ENCODE results near the gene ZBTB44.
"Not testable (repeated sequence)": the region's sequence is repeated elsewhere in the genome, so short reads cannot be mapped to it uniquely, and the experiment has no call there.

The ZBTB44 gene

GRCh38 chr11:130198964-130199363 is 115.8 kb downstream of the ZBTB44 start:
- H3K27ac ChIP-seq: no peak overlapping the region
- no peak for DNase-seq
- no peak overlapping the region for H3K4me3 ChIP-seq (ENCODE audit: low read depth, low read length)
- H3K9me3 ChIP-seq (ENCODE audit: severe bottlenecking): peaks cover 5% of the 10 kb centered on the region
- TF ChIP-seq CTCF (IDR thresholded peaks at IDR 0.05; ENCODE audit: low read depth, low read length): peak; percentile 35; the same call in 1 of the 2 replicates
- no peaks in the 10 kb centered on the region for H3K27me3 ChIP-seq (ENCODE audit: insufficient read depth, low read depth, severe bottlenecking)
- no peaks in the 10 kb centered on the region for H3K36me3 ChIP-seq

- Histone ChIP-seq H3K9me3 (ENCODE audit: severe bottlenecking) (peaks cover 5% of the 10 kb centered on the region), H3K4me3 (ENCODE audit: low read depth, low read length) (no peak overlapping the region), H3K27me3 (ENCODE audit: insufficient read depth, low read depth, severe bottlenecking) (no peaks in the 10 kb centered on the region), H3K36me3 (no peaks in the 10 kb centered on the region), H3K27ac (no peak overlapping the region)
- TF ChIP-seq CTCF (IDR thresholded peaks at IDR 0.05; ENCODE audit: low read depth, low read length): no peak
- DNase-seq: no peak
Observed at GRCh38 chr11:130198292-130198691, 116.4 kb downstream of the ZBTB44 start.

- Histone ChIP-seq H3K9me3 (ENCODE audit: severe bottlenecking) (peaks cover 5% of the 10 kb centered on the region), H3K4me3 (ENCODE audit: low read depth, low read length) (no peak overlapping the region), H3K36me3 (no peaks in the 10 kb centered on the region), H3K27ac (no peak overlapping the region), H3K27me3 (ENCODE audit: insufficient read depth, low read depth, severe bottlenecking) (no peaks in the 10 kb centered on the region)
- no peak for DNase-seq
- no peak for TF ChIP-seq CTCF (IDR thresholded peaks at IDR 0.05; ENCODE audit: low read depth, low read length)
Observed at GRCh38 chr11:130197386-130198035, 117.2 kb downstream of the ZBTB44 start.

- no peak overlapping the region for H3K27ac ChIP-seq
- no peak for TF ChIP-seq CTCF (IDR thresholded peaks at IDR 0.05; ENCODE audit: low read depth, low read length)
- H3K9me3 ChIP-seq (ENCODE audit: severe bottlenecking): no peaks in the 10 kb centered on the region
- no peaks in the 10 kb centered on the region for H3K27me3 ChIP-seq (ENCODE audit: insufficient read depth, low read depth, severe bottlenecking)
- no peak overlapping the region for H3K4me3 ChIP-seq (ENCODE audit: low read depth, low read length)
- no peak for DNase-seq
- H3K36me3 ChIP-seq: no peaks in the 10 kb centered on the region
Observed at GRCh38 chr11:130194241-130195023, 120.3 kb downstream of the ZBTB44 start.

- H3K27ac ChIP-seq; DNase-seq; H3K9me3 ChIP-seq (ENCODE audit: severe bottlenecking): not testable (repeated sequence)
Observed at GRCh38 chr11:130193551-130193950, 121.2 kb downstream of the ZBTB44 start.

GRCh38 chr11:130192845-130193267 is 121.9 kb downstream of the ZBTB44 start:
- H3K9me3 ChIP-seq (ENCODE audit: severe bottlenecking): no peaks in the 10 kb centered on the region
- H3K4me3 ChIP-seq (ENCODE audit: low read depth, low read length): no peak overlapping the region
- H3K27ac ChIP-seq: no peak overlapping the region
- no peaks in the 10 kb centered on the region for H3K27me3 ChIP-seq (ENCODE audit: insufficient read depth, low read depth, severe bottlenecking)
- DNase-seq: no peak
- no peak for TF ChIP-seq CTCF (IDR thresholded peaks at IDR 0.05; ENCODE audit: low read depth, low read length)
- H3K36me3 ChIP-seq: no peaks in the 10 kb centered on the region

More at GRCh38 chr11:130193551-130193950, 121.2 kb downstream of the ZBTB44 start:
- H3K27me3 ChIP-seq (ENCODE audit: insufficient read depth, low read depth, severe bottlenecking); H3K4me3 ChIP-seq (ENCODE audit: low read depth, low read length); H3K36me3 ChIP-seq: not testable (repeated sequence)
